GM18520 (cell line): Measurements from ENCODE around the gene UNC79.

ENCODE experiments used
- ATAC-seq: cut with Tn5 transposase; IDR thresholded peaks from one replicate; pipeline ENCODE4 v1.9.1; 2021; ENCODE audit not compliant: unreplicated experiment

Gene UNC79

DNA sequence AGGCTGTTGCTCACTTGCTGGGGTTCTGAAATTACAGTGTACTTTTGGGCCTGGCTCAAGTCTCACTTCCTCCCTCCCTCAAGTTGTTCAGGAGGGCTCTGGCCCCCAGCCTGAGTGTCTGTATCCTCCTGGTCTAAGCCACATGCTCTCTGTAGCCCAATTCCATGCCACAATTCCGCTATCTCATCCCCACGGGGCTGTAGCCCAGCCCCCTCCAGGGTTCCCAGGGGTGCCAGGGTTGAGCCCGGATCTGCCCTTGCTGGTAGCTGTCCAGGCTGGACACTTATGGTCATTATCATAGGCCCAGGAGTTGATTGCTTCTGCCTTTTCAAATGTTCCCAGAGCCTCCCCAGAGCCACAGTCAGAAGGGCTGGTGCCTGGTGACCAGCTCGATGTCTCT lies 292.3 kb downstream of the UNC79 start:
- ATAC-seq, result no peak

DNA sequence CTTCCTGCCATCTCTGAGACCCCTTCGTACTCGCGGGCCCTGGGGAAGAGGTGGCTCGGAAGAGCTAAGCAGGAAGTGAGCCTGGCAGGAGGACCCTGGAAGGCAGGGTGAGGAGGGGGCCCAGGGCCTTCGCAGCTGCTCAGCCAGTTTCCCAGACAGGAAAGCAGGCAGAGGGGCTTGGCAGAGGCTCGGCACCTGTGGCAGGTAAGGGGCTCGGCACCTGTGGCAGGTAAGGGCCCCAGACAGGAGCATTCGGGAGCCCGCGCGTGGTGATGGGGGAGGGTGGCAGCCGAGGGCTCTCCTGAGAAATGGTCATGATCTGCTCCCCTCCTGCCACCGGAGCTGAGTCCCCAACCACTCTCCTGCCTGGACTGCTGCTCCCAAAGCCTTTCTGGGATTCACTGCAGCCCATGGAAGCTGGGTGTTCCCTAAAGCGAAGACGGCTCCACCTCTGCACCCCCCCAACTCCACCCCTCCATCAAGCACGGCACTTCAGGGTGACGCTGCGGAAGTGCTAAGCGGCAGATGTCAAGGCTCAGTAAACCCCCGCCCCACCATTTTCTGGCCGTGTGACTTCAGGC lies 294.4 kb downstream of the UNC79 start:
- ATAC-seq, result no peak

GRCh38 chr14:93725993-93726392 lies 295.3 kb downstream of the UNC79 start:
- no peak for ATAC-seq

GRCh38 chr14:93727039-93727740 lies 296.5 kb downstream of the UNC79 start:
- ATAC-seq, result no peak

GRCh38 chr14:93727917-93728650 lies 297.3 kb downstream of the UNC79 start:
- ATAC-seq, result no peak

- no peak for ATAC-seq
Observed at GRCh38 chr14:93728651-93729016, 297.9 kb downstream of the UNC79 start.

DNA sequence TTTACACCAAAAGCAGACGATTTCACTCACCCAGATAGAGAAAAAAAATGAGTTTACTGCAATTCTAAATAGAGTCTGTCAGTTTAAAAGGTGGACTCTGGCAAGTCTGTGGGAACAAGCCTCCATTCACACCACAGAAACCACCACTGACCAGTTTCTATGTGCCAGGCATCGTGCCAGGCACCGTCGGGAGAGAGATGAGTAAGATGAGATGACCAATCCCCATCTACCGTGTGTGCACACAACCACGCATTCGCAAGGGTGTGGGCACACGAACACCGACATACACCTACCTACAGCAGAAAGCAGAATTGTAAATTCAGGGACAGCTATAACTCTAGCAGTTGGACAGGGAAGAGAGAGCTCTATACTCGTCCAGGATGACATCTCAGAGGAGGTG lies 299.3 kb downstream of the UNC79 start:
- no peak for ATAC-seq

- no peak for ATAC-seq
Observed at GRCh38 chr14:93731753-93732152, 301.0 kb downstream of the UNC79 start.

GRCh38 chr14:93732524-93732923 lies 301.8 kb downstream of the UNC79 start:
- no peak for ATAC-seq

GRCh38 chr14:93733231-93733630 lies 302.5 kb downstream of the UNC79 start:
- no peak for ATAC-seq

GRCh38 chr14:93733631-93734030 lies 302.9 kb downstream of the UNC79 start:
- no peak for ATAC-seq

GRCh38 chr14:93734086-93734822 lies 303.5 kb downstream of the UNC79 start:
- ATAC-seq, result no peak

DNA sequence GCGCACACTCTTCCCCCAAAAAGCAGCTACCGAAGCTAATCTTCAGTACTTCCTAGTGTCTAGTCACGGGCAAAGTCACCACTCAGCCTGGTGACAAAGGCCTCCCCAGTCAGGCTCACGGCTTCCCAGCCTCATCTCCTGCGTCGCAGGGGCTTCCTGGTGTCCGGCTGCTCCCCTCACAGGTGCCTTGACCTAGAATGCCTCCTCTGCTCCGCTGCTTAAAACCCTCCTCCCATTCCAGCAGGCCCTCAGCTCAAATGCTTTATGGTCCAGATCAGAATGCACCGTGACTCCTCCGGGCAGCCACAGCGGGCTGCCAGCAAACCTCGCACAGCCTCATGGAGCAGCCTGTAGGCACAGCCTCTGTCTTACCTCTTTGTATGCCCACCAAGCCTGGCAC lies 304.5 kb downstream of the UNC79 start:
- no peak for ATAC-seq

DNA sequence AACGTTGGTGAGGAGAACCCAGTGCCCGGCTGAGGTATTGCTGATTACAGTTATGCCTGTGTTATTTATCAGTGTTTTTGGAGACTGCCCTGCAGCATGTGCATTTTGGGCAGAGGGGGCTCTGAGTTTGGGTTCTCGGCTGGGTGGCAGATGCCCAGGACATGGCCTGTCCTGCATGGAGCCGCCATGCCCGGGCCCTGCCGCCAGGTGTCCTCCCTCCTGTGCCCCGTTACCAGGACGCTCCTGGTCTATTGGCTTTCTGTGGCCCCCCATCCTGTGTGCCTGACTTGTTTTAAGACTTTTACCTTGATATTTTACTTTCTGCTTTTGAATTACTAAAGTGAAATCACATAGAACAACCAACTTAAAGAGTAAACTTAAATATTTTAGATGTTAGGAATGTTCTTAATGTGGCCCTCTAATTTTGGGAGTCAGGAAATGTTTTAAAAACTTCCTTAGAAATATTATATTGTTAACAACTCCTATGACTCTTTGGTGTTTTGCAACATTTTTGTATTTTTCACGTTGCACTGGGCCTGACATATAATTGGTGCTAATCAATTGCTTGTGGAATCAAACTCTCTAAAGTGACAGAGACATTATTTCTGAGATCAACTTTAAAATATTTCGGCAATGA lies 305.8 kb downstream of the UNC79 start:
- ATAC-seq, result no peak

DNA sequence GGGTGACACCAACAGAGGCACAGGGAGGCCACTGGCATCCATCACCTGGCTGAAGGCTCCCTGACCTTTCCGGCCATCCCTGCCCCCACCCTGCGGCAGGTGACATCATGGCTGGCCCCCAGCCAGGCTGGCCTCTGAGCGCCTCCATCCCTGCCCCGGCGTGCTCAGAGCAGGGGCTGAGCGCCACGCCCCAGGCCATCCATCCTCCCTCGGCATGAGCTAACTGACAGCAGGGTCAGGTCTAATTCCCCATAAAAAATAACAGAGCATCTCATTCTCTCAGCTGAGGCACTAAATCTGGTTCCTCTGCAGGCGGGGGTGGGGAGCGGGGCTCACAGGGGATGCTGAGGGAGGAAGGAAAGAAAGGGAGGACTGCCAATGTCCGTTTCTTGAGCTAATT lies 306.9 kb downstream of the UNC79 start:
- ATAC-seq, result no peak

GRCh38 chr14:93741556-93742230 lies 311.0 kb downstream of the UNC79 start:
- no peak for ATAC-seq

GRCh38 chr14:93742761-93743160 lies 312.0 kb downstream of the UNC79 start:
- no peak for ATAC-seq

- ATAC-seq, result no peak
Observed at GRCh38 chr14:93743270-93744060, 312.7 kb downstream of the UNC79 start.

DNA sequence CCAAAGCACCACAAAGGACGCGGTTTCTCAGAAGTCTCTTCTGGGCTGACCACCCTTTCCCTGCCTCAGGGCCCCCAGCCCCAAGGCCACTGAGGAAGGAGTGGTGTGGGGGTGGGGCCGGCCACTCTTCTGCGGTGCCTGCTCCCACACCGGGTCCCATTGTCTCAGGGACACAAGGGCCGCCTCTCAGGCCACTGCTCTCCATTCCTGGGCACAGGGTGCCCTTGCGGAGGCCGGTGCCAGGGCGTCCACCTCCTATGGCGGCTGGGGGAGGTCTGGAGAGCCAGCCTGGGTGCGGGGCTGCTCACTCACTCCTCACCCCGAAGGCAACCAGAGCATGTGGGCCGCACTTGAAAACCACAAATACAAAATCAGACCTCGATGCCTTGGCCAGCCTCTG lies 313.4 kb downstream of the UNC79 start:
- ATAC-seq, result no peak

DNA sequence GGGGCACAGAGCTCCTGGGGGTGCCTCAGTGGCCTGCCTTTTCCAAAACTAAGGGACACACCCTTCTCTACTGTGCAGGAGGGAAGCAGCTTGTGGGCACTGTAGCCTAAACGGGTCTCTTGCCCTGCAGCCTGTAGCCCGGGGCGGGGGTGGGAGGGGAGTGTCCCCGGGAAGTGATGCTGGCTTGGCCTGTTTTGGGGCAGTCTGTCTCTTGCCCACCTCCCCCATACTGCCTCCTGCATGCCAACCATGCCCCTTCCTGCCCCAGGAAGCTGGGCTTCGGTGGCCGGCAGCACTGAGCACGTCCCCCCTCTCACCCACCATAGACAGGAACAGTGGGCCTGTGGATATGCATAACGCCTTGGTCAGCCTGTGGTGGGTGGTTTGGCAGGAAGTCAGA lies 314.1 kb downstream of the UNC79 start:
- no peak for ATAC-seq
